NK-92 treated with Interleukin-12 subunit alpha and Interleukin-12 subunit beta, amount 100 ng/mL, for 24 hours (cell line): ENCODE results near the gene GNMT.

Experiments
- DNase-seq: peaks from one replicate; lab custom pipeline; 2025; lab: John Stamatoyannopoulos, UW

Gene GNMT

GRCh38 chr6:42960243-42961019 is at the start of gene GNMT:
GNMT (plus strand) TSS chr6:42960754; CDS start chr6:42960768, 14 bp downstream.
- no peak for DNase-seq

DNA sequence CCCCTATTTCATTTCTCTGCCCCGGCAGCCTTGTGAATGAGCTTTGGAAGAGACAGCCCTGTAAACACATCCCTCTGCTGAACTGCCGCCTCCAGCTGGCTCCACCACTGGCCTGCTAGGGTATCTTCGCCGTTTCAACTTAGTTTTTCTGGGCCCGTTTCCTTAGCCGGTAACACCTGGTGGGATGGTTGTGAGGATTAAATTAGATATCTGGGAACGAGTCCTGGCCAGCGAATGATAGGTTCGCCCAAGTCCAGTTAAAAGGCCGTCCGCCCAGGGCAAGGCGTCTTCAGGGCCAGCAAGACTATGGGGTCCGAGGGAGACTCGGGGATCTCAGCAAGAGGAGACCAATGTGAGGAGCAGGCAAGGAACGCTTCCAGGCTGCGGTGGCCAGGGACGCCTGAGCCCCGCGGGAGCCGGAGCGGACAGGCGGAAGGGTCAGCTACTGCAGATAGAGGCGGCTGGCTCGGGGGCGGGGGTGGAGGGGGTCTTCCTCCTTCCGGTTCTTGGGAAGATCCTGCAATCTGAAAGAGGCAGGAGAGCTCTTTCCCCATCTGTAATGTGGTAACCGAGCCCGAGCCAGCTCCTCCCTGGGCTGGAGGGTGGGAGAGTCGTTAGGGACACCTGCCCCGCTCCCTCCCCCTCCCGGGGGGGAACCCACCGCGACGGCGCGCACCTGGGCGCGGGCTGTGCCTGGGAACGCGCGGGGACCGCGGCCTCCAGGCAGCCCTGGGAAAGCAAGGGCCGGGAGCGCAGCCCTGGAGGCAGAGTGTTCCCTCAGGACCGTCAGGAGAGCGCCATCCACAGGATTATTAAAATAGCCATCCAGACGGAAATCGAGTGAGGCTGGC is 49.2 kb upstream of the GNMT start:
- no peak for DNase-seq

- no peak for DNase-seq
These were observed 46.0 kb upstream of the GNMT start for GRCh38 chr6:42914546-42914945.

GRCh38 chr6:42915732-42916131 is 44.8 kb upstream of the GNMT start, which contains the start of gene PTCRA:
PTCRA (plus strand) TSS chr6:42916053; CDS start chr6:42916070, 17 bp downstream.
- DNase-seq = no peak

GRCh38 chr6:42916288-42916687 is 44.3 kb upstream of the GNMT start:
- DNase-seq = no peak

DNA sequence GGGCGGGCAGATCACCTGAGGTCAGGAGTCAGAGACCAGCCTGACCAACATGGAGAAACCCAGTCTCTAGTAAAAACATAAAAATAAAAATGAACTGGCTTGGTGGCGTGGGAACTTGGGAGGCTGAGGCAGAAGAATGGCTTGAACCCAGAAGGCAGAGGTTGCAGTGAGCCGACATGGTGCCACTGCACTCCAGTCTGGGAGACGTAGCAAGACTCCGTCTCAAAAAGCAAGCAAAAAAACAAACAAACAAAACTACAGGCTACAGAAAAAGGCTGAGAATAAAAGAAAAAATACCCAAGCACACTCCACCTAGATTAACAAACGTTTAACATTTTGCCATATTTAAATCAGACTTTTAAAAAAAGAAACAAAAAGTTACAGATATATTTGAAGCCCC is 38.8 kb upstream of the GNMT start:
- DNase-seq = no peak

DNA sequence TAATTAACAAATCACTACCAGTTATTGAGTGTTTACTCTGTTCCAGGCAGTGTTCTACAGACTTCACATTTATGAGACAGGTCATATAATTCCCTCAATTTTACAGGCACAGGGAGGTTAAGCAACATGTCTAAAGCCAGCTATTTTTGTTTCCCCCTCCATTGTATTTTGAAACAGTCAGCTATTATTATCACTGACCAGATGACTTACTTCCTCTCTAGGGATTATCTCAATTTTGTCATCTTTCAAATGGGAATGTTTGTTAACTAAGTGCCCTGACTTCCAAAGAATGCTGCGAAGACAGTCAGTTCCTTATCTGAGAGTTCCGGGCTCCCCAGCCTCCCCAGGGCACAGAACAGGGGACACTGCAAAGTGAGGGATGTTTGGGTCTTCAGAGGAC is 36.9 kb upstream of the GNMT start:
- DNase-seq = no peak

GRCh38 chr6:42925248-42925857 is 35.2 kb upstream of the GNMT start:
- DNase-seq = no peak

DNA sequence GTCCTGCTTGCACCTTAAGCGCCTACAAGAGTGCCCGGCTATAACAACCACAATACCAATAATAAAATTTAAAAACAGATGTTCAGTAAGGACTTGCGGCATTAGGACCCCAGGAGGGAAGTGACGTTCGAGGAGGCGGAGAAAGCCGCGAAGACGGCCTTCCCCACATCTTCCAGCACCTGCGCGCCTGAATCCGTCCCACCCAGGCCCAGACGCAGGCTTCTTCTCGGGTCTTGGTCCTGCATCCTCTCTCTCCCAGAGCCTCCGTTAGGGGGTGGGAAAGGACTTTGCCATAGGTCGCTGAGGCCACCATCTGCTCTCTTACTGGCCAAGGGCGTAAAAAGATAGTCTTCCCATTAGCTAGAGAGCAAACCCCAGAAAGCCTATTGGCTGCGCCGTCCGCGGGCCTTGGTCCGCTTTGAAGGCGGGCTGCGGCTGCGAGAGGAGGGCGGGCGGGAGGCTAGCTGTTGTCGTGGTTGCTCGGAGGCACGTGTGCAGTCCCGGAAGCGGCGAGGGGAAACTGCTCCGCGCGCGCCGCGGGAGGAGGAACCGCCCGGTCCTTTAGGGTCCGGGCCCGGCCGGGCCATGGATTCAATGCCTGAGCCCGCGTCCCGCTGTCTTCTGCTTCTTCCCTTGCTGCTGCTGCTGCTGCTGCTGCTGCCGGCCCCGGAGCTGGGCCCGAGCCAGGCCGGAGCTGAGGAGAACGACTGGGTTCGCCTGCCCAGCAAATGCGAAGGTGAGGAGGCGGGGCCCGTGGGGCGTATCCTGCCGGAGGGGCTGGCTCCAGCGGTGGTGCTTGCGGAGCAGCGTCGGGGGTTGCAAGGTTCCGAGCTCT is 31.4 kb upstream of the GNMT start, which contains the start of gene CNPY3:
TSS of gene CNPY3 (plus strand) at position 495 of the 835 bp plus-strand sequence. CDS start at position 586, 91 bp downstream.
- peak; percentile 98 for DNase-seq

GRCh38 chr6:42929821-42930360 is 30.7 kb upstream of the GNMT start:
- peak; percentile 90 for DNase-seq

- DNase-seq = no peak
These were observed 28.1 kb upstream of the GNMT start for GRCh38 chr6:42932412-42932811.

- DNase-seq = no peak
These were observed 27.3 kb upstream of the GNMT start for GRCh38 chr6:42933205-42933604.

DNA sequence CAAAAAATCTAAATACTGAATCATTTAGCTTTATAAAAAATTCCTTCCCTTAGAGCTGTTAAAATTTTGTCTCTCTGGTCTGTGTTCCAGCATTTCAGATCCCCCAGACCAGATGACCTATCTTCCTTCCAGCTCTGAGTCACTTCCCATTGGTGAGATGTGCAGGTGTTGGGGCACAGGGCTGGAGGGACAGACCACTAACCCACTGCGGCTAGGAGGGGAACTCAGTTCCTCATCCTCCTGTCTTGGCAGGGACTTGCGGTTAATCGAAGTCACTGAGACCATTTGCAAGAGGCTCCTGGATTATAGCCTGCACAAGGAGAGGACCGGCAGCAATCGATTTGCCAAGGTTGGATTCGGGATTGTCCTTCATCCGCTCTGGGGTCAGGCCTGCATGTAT is 25.2 kb upstream of the GNMT start:
- DNase-seq = no peak

DNA sequence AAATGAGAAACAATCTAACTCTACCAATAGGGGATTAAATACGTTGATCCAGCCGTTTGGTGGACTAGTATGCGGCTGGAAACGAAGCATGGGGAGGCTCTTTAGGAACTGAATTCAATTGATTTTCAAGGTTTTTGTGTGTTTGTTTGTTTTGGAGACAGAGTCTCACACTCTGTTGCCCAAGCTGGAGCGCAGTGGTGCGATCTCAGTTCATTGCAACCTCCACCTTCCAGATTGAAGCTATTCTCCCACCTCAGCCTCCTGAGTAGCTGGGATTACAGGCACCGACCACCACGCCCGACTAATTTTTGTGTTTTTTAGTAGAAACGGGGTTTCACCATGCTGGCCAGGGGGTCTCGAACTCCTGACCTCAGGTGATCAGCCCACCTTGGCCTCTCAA is 24.2 kb upstream of the GNMT start:
- no peak for DNase-seq

DNA sequence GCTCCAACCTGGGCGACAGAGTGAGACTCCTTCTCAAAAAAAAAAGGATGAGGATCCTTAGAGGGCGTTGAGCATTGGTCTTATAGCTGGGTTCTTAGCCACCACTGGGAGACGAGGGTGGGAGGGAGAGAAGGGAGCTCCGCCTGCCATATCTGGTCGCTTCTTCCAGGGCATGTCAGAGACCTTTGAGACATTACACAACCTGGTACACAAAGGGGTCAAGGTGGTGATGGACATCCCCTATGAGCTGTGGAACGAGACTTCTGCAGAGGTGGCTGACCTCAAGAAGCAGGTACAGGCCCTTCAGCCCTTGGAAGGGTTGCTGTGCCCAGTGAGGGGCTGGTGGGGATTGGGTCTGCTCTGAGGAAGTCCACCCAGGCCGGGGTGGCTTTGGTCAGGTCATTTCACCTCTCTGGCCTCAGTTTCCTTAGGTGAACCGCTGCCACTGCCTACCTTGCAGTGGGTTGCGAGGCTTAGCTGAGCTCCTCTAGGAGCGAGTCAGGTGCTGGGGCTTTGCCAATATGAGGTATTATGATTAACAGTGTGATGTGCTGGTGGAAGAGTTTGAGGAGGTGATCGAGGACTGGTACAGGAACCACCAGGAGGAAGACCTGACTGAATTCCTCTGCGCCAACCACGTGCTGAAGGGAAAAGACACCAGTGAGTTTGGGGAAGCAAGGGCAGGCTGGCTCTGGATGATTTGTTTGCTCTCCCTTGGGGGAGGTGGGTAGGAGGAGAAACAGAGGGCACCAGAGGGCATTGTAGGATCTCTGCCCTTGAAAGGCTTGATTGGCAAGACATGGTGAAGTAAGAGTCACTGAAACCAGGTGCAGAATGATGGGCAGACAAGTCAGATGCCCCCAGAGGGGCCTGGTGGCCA is 22.8 kb upstream of the GNMT start:
- no peak for DNase-seq

DNA sequence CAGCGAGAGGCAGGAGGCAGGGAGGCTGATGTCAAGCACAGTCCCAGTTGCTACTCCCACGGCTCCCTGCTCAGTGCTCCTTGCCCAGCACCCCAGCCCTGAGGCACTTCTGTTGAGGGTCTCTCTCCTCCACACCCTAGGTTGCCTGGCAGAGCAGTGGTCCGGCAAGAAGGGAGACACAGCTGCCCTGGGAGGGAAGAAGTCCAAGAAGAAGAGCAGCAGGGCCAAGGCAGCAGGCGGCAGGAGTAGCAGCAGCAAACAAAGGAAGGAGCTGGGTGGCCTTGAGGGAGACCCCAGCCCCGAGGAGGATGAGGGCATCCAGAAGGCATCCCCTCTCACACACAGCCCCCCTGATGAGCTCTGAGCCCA is 22.1 kb upstream of the GNMT start:
- DNase-seq = no peak

DNA sequence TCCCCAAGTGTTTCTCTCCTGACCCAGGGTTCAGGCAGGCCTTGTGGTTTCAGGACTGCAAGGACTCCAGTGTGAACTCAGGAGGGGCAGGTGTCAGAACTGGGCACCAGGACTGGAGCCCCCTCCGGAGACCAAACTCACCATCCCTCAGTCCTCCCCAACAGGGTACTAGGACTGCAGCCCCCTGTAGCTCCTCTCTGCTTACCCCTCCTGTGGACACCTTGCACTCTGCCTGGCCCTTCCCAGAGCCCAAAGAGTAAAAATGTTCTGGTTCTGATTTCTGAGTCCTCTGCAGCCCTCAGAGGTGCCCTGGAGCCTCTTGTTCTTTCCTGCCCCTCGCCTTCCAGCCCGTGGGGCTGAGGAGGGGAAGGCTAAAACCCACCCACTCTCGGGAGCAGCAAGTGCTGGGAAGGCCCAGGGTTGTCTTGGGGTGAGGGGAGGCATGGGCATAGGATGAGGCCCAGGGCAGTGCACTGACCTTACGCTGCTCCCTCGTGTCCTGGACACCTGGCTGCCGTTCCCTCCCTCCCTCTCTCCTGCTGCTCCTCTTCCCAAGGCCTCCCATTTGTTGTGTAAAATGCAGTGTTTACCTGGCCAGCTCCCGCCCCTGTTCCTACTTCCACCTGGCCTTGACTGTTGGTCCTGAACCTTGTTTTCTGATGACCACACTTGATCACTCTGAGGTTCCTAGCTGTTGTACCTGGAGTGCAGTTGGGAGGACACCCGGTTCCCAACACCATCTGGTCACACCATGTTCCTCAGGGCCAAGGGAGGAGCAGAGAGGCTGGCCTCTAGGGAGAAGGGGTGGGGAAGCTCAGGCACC is 21.4 kb upstream of the GNMT start:
- DNase-seq = no peak

- no peak for DNase-seq
These were observed 20.8 kb upstream of the GNMT start for GRCh38 chr6:42939810-42940167.

- DNase-seq = no peak
These were observed 20.0 kb upstream of the GNMT start for GRCh38 chr6:42940493-42941045.
